Chondrocyte (in vitro differentiated cells): ENCODE results near the gene HJV. TPM values are rescaled to one million over a fixed set of nuclear protein-coding genes. Genes with fewer than 3 reads are reported as not detected.

ENCODE experiments used
- DNase-seq: peaks from one replicate; pipeline ENCODE4 v3.0.0; 2021; ENCODE audit warnings: mixed read lengths, low spot score
- H3K27ac Mint-ChIP-seq: one replicate; pipeline ENCODE4 v1.8.0; 2021; ENCODE audit warnings: mild to moderate bottlenecking, moderate library complexity, mixed read lengths; ENCODE audit not compliant: unreplicated experiment
- H3K27me3 Mint-ChIP-seq: 2 replicates; pipeline ENCODE4 v1.8.0; 2021; ENCODE audit warnings: low read depth, mixed read lengths
- H3K36me3 Mint-ChIP-seq: 2 replicates; pipeline ENCODE4 v1.8.0; 2021; ENCODE audit warnings: low read depth, mixed read lengths
- H3K4me1 Mint-ChIP-seq: 2 replicates; pipeline ENCODE4 v1.8.0; 2021; ENCODE audit warnings: low read depth, mild to moderate bottlenecking, mixed read lengths
- H3K4me3 Mint-ChIP-seq: one replicate; pipeline ENCODE4 v1.8.0; 2021; ENCODE audit warnings: mild to moderate bottlenecking, moderate library complexity, mixed read lengths; ENCODE audit not compliant: unreplicated experiment
- H3K9me3 Mint-ChIP-seq: 2 replicates; pipeline ENCODE4 v1.8.0; 2021; ENCODE audit warnings: low read depth, mixed read lengths
- CTCF ChIP-seq: fragments of 200-600 bp; sonication (generic); IDR thresholded peaks from 2 replicates; pipeline ENCODE4 v1.5.0; 2021; ENCODE audit warnings: antibody characterized with exemption, mild to moderate bottlenecking, moderate library complexity
- total RNA-seq: library from RNA; stranded (reverse); gene quantifications from 3 replicates; pipeline ENCODE4 v1.2.1, GENCODE V29; 2021

Gene HJV
- total RNA-seq, 1 donor from 2014 or later: not detected

- Mint-ChIP-seq H3K4me3 (no peak overlapping the region), H3K9me3 (no peaks in the 10 kb centered on the region), H3K4me1 (peaks cover 9% of the 10 kb centered on the region), H3K27me3 (peaks cover 47% of the 10 kb centered on the region), H3K27ac (no peak overlapping the region), H3K36me3 (peaks cover 5% of the 10 kb centered on the region)
- DNase-seq: no peak
- TF ChIP-seq CTCF: no peak
Measured at GRCh38 chr1:146021050-146021445, 487 bp downstream of the HJV start.

DNA sequence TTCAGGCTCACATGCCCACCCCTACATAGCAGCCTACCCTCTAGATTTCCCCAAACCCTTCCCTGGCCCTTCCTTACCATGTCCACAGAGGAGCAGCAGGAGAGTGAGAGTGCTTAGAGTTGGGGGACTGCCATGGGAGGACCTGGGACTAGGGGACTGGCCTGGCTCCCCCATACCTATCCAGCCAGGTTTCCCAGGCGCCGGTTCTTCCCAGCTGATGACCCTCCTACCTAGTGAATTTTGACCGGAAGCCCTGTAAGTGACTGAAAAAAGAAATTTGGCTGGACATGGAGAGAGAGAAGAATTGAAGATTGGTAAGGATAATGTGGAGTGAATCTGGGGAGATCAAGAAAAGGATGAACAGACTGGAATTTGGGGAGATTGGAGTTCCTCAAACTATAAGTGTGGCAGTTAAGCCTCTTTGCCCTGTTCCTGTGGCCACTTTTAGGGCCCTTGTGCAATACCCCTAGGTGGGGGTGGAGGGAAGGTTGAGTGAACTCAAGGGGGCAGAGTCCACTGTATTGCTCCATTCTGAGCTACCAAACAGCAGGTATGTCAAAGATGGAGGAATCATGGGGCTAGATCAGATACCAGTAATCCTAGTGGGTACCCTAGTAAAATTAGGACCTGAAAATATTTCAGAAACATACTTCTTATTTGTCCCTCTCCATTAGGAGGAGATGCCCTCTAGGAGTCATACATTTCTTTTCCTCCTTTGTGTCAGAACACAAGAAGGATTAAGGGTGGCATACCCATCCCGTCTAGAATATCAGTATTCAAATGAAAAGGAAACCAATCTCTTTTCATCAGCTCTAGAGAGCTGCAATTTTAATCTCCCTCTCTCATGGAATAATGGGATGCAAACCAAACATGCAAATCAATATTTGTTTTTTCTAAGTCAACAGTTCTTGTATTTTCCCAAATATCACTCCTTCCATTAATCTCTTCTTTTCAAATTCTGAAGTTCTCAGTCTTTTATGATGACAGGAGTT is 1.2 kb downstream of the HJV start:
- TF ChIP-seq CTCF: no peak
- H3K4me1 Mint-ChIP-seq: peaks cover 9% of the 10 kb centered on the region
- peaks cover 47% of the 10 kb centered on the region for H3K27me3 Mint-ChIP-seq
- H3K36me3 Mint-ChIP-seq: peaks cover 5% of the 10 kb centered on the region
- H3K9me3 Mint-ChIP-seq: no peaks in the 10 kb centered on the region
- H3K27ac Mint-ChIP-seq: no peak overlapping the region
- DNase-seq: no peak
- H3K4me3 Mint-ChIP-seq: no peak overlapping the region

- no peak overlapping the region for H3K27ac Mint-ChIP-seq
- no peak for DNase-seq
- H3K27me3 Mint-ChIP-seq: peaks cover 47% of the 10 kb centered on the region
- H3K9me3 Mint-ChIP-seq: no peaks in the 10 kb centered on the region
- TF ChIP-seq CTCF: no peak
- peaks cover 5% of the 10 kb centered on the region for H3K36me3 Mint-ChIP-seq
- H3K4me1 Mint-ChIP-seq: peaks cover 9% of the 10 kb centered on the region
- H3K4me3 Mint-ChIP-seq: no peak overlapping the region
Measured at GRCh38 chr1:146019231-146020057, 2.1 kb downstream of the HJV start.

DNA sequence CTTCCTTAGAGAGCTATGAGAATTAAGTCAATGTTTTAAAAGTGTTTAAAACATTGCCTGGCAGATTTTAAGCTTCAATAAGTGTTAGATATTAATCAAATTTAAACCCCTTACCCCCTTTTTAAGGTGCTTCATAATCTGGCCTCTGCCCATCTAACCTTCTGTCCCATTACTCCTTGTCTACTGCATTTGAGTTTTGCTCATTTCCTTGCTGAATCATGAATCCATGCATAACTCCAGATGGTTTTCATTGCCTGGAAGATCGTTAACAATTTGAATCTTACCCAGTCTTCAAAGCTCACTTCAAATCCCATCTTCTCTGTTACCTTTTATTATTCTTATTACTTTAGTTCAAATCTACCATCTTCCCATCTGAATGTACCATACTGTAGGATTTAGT is 4.6 kb downstream of the HJV start:
- no peak overlapping the region for H3K27ac Mint-ChIP-seq
- peaks cover 5% of the 10 kb centered on the region for H3K36me3 Mint-ChIP-seq
- DNase-seq: no peak
- no peaks in the 10 kb centered on the region for H3K9me3 Mint-ChIP-seq
- H3K4me3 Mint-ChIP-seq: no peak overlapping the region
- peaks cover 39% of the 10 kb centered on the region for H3K27me3 Mint-ChIP-seq
- TF ChIP-seq CTCF: no peak
- peaks cover 14% of the 10 kb centered on the region for H3K4me1 Mint-ChIP-seq

DNA sequence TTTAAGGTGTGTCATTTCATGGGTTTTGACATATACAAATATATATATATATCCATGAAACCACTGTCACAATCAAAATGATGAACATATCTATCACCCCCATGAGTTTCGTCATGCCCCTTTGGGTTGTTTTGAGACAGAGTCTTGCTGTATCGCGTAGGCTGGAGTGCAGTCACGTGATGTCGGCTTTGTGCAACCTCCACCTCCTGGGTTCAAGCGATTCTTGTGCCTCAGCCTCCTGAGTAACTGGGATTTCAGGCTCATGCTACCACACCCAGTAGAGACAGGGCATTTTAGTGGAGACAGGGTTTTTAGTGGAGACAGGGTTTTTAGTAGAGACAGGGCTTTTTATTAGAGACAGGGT is 8.0 kb downstream of the HJV start:
- Mint-ChIP-seq H3K4me3 (no peak overlapping the region), H3K4me1 (peaks cover 5% of the 10 kb centered on the region)
- TF ChIP-seq CTCF: no peak

More for the DNA sequence above, 8.0 kb downstream of the HJV start:
- Mint-ChIP-seq H3K9me3 (no peaks in the 10 kb centered on the region), H3K36me3 (no peaks in the 10 kb centered on the region), H3K27me3 (peaks cover 17% of the 10 kb centered on the region), H3K27ac (no peak overlapping the region)
- DNase-seq: no peak
